GM11168 (cell line): ENCODE results near the gene WDR20.

ENCODE experiments used
- in situ Hi-C: fragments of 300-500 bp; cut with MboI; formaldehyde crosslinking; loops from one replicate; pipeline ENCODE4 v1.12.0; 2022; ENCODE audit warnings: low sequenced_read_pairs; ENCODE audit not compliant: unreplicated experiment

Gene WDR20

GRCh38 chr14:102194856-102195255, 55.2 kb downstream of the WDR20 start:
- in situ Hi-C loops, result no loop called here

GRCh38 chr14:102195446-102195845, 55.7 kb downstream of the WDR20 start:
- in situ Hi-C loops, result no loop called here

GRCh38 chr14:102196039-102196901, 56.6 kb downstream of the WDR20 start:
- in situ Hi-C loops, result no loop called here

GRCh38 chr14:102196902-102197230, 57.2 kb downstream of the WDR20 start:
- in situ Hi-C loops, result no loop called here

GRCh38 chr14:102197317-102197853, 57.7 kb downstream of the WDR20 start:
- in situ Hi-C loops, result no loop called here

GRCh38 chr14:102200690-102201352, 61.1 kb downstream of the WDR20 start:
- in situ Hi-C loops, result no loop called here

- in situ Hi-C loops, result no loop called here
These were observed 61.6 kb downstream of the WDR20 start for GRCh38 chr14:102201353-102201738.

- in situ Hi-C loops, result no loop called here
These were observed 62.1 kb downstream of the WDR20 start for GRCh38 chr14:102201776-102202175.

- in situ Hi-C loops, result no loop called here
These were observed 63.2 kb downstream of the WDR20 start for GRCh38 chr14:102202944-102203343.

- in situ Hi-C loops, result no loop called here
These were observed 63.7 kb downstream of the WDR20 start for GRCh38 chr14:102203382-102203781.

- in situ Hi-C loops, result no loop called here
These were observed 65.9 kb downstream of the WDR20 start for GRCh38 chr14:102205560-102205959.

- in situ Hi-C loops, result no loop called here
These were observed 67.2 kb downstream of the WDR20 start for GRCh38 chr14:102206918-102207317.

- in situ Hi-C loops, result no loop called here
These were observed 68.2 kb downstream of the WDR20 start for GRCh38 chr14:102207831-102208365.

- in situ Hi-C loops, result no loop called here
These were observed 69.0 kb downstream of the WDR20 start for GRCh38 chr14:102208741-102209140.

- in situ Hi-C loops, result no loop called here
These were observed 69.7 kb downstream of the WDR20 start for GRCh38 chr14:102209224-102209966.

GRCh38 chr14:102210421-102211042, 70.8 kb downstream of the WDR20 start:
- in situ Hi-C loops, result no loop called here

GRCh38 chr14:102211240-102211639, 71.5 kb downstream of the WDR20 start:
- in situ Hi-C loops, result no loop called here

- in situ Hi-C loops, result no loop called here
These were observed 72.7 kb downstream of the WDR20 start for GRCh38 chr14:102212356-102212755.

GRCh38 chr14:102212845-102213244, 73.1 kb downstream of the WDR20 start:
- in situ Hi-C loops, result no loop called here

- in situ Hi-C loops, result no loop called here
These were observed 73.8 kb downstream of the WDR20 start for GRCh38 chr14:102213470-102213869.
